Endothelial cell of umbilical vein (primary cell): ENCODE results near the gene USP36. TPM values are rescaled to one million over a fixed set of nuclear protein-coding genes. Genes with fewer than 3 reads are reported as not detected.

Source experiments
- BruUV-seq: library from RNA; stranded (reverse); fragments of 400-500 nt; replicated peaks from 2 replicates; lab custom pipeline; 2021; lab: Mats Ljungman, UMichigan
- CTCF ChIA-PET: fragments of 300-600, 350-600 bp; sonication (Branson Sonifier 250); formaldehyde crosslinking; loops from one replicate; lab custom pipeline; 2021; ENCODE audit warnings: antibody characterized with exemption, inconsistent platforms; lab: Charles Lee
- POLR2A ChIA-PET: fragments of 300-600, 350-600 bp; sonication (Branson Sonifier 250); formaldehyde crosslinking; loops from one replicate; lab custom pipeline; 2021; ENCODE audit warnings: antibody characterized with exemption, inconsistent platforms; lab: Charles Lee
- DNase-seq: peaks from one replicate; pipeline ENCODE4 v3.0.0-alpha.2; 2011; ENCODE audit warnings: low read depth, low spot score
- FAIRE-seq: peaks from 2 replicates; lab custom pipeline; 2011; peaks lifted over from hg19 to GRCh38; lab: Jason Lieb, UNC
- H2AFZ ChIP-seq: 2 replicates; pipeline ENCODE4 v1.6.0; 2012; ENCODE audit warnings: low read depth, low read length, control low read depth, inconsistent platforms
- H3K27ac ChIP-seq: 2 replicates; pipeline ENCODE4 v1.5.1; 2011; ENCODE audit warnings: low read depth, mild to moderate bottlenecking, control low read depth, low read length, moderate library complexity; ENCODE audit not compliant: insufficient read depth
- H3K27me3 ChIP-seq, 2 experiments: 2 replicates each; pipeline versions ENCODE4 v1.6.0 to v1.6.1; 2011; ENCODE audit warnings: low read length in 2 of 2, mixed read lengths in 1 of 2; ENCODE audit not compliant: control insufficient read depth in 2 of 2, insufficient read depth in 2 of 2
- H3K36me3 ChIP-seq, 2 experiments: 2 replicates in 1 of 2; 3 replicates in 1 of 2; pipeline ENCODE4 v1.5.1; 2011; ENCODE audit warnings: low read length in 2 of 2, mild to moderate bottlenecking in 1 of 2, moderate library complexity in 1 of 2; ENCODE audit not compliant: control insufficient read depth in 2 of 2, insufficient read depth in 2 of 2; ENCODE audit errors: extremely low read depth in 1 of 2
- H3K4me1 ChIP-seq: 3 replicates; pipeline ENCODE4 v1.5.1; 2011; ENCODE audit warnings: mild to moderate bottlenecking, low read length; ENCODE audit not compliant: control insufficient read depth, insufficient read depth; ENCODE audit errors: extremely low read depth
- H3K4me2 ChIP-seq: 2 replicates; pipeline ENCODE4 v1.6.1; 2011; ENCODE audit warnings: low read length, control low read depth, mixed read lengths; ENCODE audit not compliant: insufficient read depth
- H3K4me3 ChIP-seq, 3 experiments: fragments of 200-600 bp in 1 of 3; sonication (generic), shearing (Covaris generic) in 1 of 3; replicated peaks in 1 of 3; 2 replicates each; pipeline ENCODE4 v1.5.1; 2011 to 2016; ENCODE audit warnings: control low read depth in 3 of 3, low read length in 3 of 3, mild to moderate bottlenecking in 2 of 3, inconsistent platforms in 1 of 3, low read depth in 1 of 3, moderate library complexity in 1 of 3; ENCODE audit not compliant: insufficient read depth in 1 of 3
- H3K79me2 ChIP-seq: 2 replicates; pipeline ENCODE4 v1.6.0; 2012; ENCODE audit warnings: low read length, inconsistent platforms; ENCODE audit not compliant: control insufficient read depth, insufficient read depth
- H3K9ac ChIP-seq: replicated peaks from 2 replicates; pipeline ENCODE3; 2011; ENCODE audit warnings: low read length, control low read depth; ENCODE audit not compliant: insufficient read depth; ENCODE audit errors: extremely low read depth
- H3K9me1 ChIP-seq: replicated peaks from 3 replicates; pipeline ENCODE4 v1.6.0; 2011; ENCODE audit warnings: mild to moderate bottlenecking, low read length; ENCODE audit not compliant: control insufficient read depth, insufficient read depth; ENCODE audit errors: extremely low read depth
- H3K9me3 ChIP-seq: replicated peaks from 2 replicates; pipeline ENCODE4 v1.5.1; 2012; ENCODE audit warnings: low read length, inconsistent platforms; ENCODE audit not compliant: control insufficient read depth, insufficient read depth
- H4K20me1 ChIP-seq: replicated peaks from 2 replicates; pipeline ENCODE3; 2011; ENCODE audit warnings: mild to moderate bottlenecking, low read length; ENCODE audit not compliant: control insufficient read depth, insufficient read depth; ENCODE audit errors: extremely low read depth
- EZH2 ChIP-seq: IDR thresholded peaks from 2 replicates; pipeline ENCODE4 v1.6.1; 2012; ENCODE audit warnings: borderline replicate concordance, low read depth, mild to moderate bottlenecking, moderate library complexity, low read length, inconsistent platforms; ENCODE audit not compliant: severe bottlenecking
- GATA2 ChIP-seq: IDR thresholded peaks from 2 replicates; pipeline ENCODE4 v1.7.0; 2011; ENCODE audit warnings: low read depth, mild to moderate bottlenecking, moderate library complexity, mixed read lengths, low read length; ENCODE audit not compliant: insufficient read length, insufficient read depth
- JUN ChIP-seq: IDR thresholded peaks from 2 replicates; pipeline ENCODE4 v1.6.1; 2011; ENCODE audit warnings: borderline replicate concordance, low read depth; ENCODE audit not compliant: insufficient read length, insufficient read depth
- MYC ChIP-seq: IDR thresholded peaks from one replicate; pipeline ENCODE4 v1.6.1; 2011; ENCODE audit warnings: mild to moderate bottlenecking, low read depth, low read length
- POLR2AphosphoS5 ChIP-seq: IDR thresholded peaks from 2 replicates; pipeline ENCODE4 v1.6.1; 2012; ENCODE audit warnings: low read depth, mild to moderate bottlenecking, control low read depth, low read length, moderate library complexity; ENCODE audit not compliant: insufficient read depth
- dilution Hi-C: fragments of 300-500 bp; cut with MboI; formaldehyde crosslinking; loops from one replicate; pipeline ENCODE4 v1.15.0; 2019; ENCODE audit warnings: low sequenced_read_pairs; ENCODE audit not compliant: extremely low pct_ligation_motif_present
- intact Hi-C: fragments of 100-400 bp; cut with micrococcal nuclease; formaldehyde crosslinking; loops from one replicate; pipeline ENCODE4 v1.10.0; 2022
- polyA plus RNA-seq, 4 experiments: library from polyadenylated mRNA; depleted of rRNA in 3 of 4; stranded (reverse) in 3 of 4; unstranded in 1 of 4; fragments of >200 nt; gene quantifications; 2 replicates each; pipeline versions ENCODE4 v1.2.1 to v1.2.3, GENCODE V29; 2011 to 2012; ENCODE audit warnings: missing spikeins in 1 of 4
- total RNA-seq: library from RNA; stranded (reverse); gene quantifications from 2 replicates; pipeline ENCODE4 v1.2.3, GENCODE V29; 2021
- TF ChIP-seq, protein P1 (sequence below): IDR thresholded peaks from 2 replicates; pipeline ENCODE4 v1.6.1; 2011; ENCODE audit not compliant: insufficient read depth, insufficient read length

The USP36 gene
- total and polyA plus RNA-seq, 2 donors (not counting 3 experiments of a cell fraction or from before 2014, with no cell fraction given): 29.8 to 46.6 TPM

DNA sequence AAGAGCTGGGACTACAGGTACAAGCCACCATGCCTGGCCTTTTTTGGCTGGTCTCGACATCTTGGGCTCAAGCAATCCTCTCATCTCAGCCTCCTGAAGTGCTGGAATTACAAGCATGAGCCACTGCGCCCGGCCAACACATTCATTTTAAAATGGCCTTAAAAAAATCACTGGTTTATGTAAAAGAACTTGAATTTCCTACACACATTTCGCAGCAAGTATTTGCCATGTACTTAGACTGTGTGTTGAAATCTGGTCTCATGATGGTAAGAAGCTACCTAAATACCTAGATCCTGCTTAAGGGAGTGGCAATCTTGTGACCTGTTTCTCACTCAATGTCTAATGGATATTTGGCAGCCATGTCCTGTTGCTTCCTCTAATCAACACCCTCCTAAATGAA lies 50.1 kb downstream of the USP36 start:
- no peak for DNase-seq
- Histone ChIP-seq H3K9me1 (no peaks in the 10 kb centered on the region), H2AFZ (no peak overlapping the region), H3K36me3 (peaks cover 1 to 4% of the 10 kb centered on the region in 2 experiments), H3K9me3 (no peaks in the 10 kb centered on the region), H3K4me1 (peaks cover 8% of the 10 kb centered on the region), H3K9ac (no peak overlapping the region), H4K20me1 (no peaks in the 10 kb centered on the region), H3K79me2 (no peaks in the 10 kb centered on the region), H3K27me3 (no peaks in the 10 kb centered on the region), H3K4me3 (no peak overlapping the region), H3K27ac (no peak overlapping the region), H3K4me2 (no peak overlapping the region)
- dilution Hi-C loops: no loop called here
- POLR2A ChIA-PET: no interaction called here
- no TSS peak for BruUV-seq
- intact Hi-C loops: no loop called here
- FAIRE-seq: no peak
- CTCF ChIA-PET: no interaction called here
- TF ChIP-seq MYC (no peak), POLR2AphosphoS5 (no peak), GATA2 (no peak)
- TF ChIP-seq, protein P1, sequence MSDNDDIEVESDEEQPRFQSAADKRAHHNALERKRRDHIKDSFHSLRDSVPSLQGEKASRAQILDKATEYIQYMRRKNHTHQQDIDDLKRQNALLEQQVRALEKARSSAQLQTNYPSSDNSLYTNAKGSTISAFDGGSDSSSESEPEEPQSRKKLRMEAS: no peak

- no peak overlapping the region for H3K9ac ChIP-seq
- no peak for DNase-seq
- H3K4me3 ChIP-seq: no peak overlapping the region
- dilution Hi-C loops (no loop called here), intact Hi-C loops (no loop called here)
- H3K27ac ChIP-seq: no peak overlapping the region
- no peaks in the 10 kb centered on the region for H3K27me3 ChIP-seq
- H3K4me2 ChIP-seq: no peak overlapping the region
- H3K36me3 ChIP-seq: no peaks in the 10 kb centered on the region
- POLR2A ChIA-PET: no interaction called here
- no peak for TF ChIP-seq EZH2
- TF ChIP-seq JUN: no peak
- no peak for FAIRE-seq
- no peaks in the 10 kb centered on the region for H4K20me1 ChIP-seq
- CTCF ChIA-PET: no interaction called here
- BruUV-seq: no TSS peak
- no peaks in the 10 kb centered on the region for H3K9me3 ChIP-seq
- H3K4me1 ChIP-seq: peaks cover 8% of the 10 kb centered on the region
- no peak overlapping the region for H2AFZ ChIP-seq
- H3K79me2 ChIP-seq: no peaks in the 10 kb centered on the region
- H3K9me1 ChIP-seq: no peaks in the 10 kb centered on the region
Observed at GRCh38 chr17:78789663-78790181, 50.9 kb downstream of the USP36 start.
